ENCODE measurements around the gene KRTAP10-9.

The KRTAP10-9 gene

DNA sequence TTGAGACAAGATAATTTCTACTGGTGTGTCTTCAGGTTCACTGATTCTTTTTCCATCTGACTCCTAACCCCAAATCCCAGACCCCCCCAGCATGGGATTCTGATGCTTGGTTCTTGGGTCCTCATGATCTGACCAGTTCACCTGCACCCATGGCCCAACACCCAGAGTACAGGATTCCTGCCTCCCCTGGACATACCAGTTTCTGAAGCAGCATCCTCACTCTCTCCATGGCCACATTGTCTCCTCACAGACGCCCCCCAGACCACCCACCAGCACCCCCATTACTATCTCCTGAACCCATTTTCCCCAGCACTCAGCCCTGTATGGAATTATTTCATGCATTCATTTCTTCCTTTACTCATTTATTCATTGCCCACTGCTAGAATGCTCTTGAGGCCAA is 30.0 kb downstream of the KRTAP10-9 start:
- in situ Hi-C loops (cut with HindIII; ENCODE audit: low sequenced_read_pairs), result no loop called here

- in situ Hi-C loops (cut with HindIII; ENCODE audit: low sequenced_read_pairs), result no loop called here
Observed at GRCh38 chr21:44657635-44658540, 31.0 kb downstream of the KRTAP10-9 start, which contains the start of gene KRTAP12-3. Gene KRTAP12-3 (plus strand): TSS chr21:44657932. CDS start chr21:44657980, 48 bp downstream.

- in situ Hi-C loops (cut with HindIII; ENCODE audit: low sequenced_read_pairs), result no loop called here
Observed at GRCh38 chr21:44658541-44658910, 31.6 kb downstream of the KRTAP10-9 start.

- in situ Hi-C loops (cut with HindIII; ENCODE audit: low sequenced_read_pairs), result no loop called here
Observed at GRCh38 chr21:44658913-44659595, 32.2 kb downstream of the KRTAP10-9 start.

GRCh38 chr21:44661567-44661966 is 34.7 kb downstream of the KRTAP10-9 start:
- in situ Hi-C loops (cut with HindIII; ENCODE audit: low sequenced_read_pairs), result loop anchor here (5.0 kb wide), 1 partner anchor 76 kb away; no protein-coding TSS in a partner anchor

GRCh38 chr21:44664691-44665090 is 37.8 kb downstream of the KRTAP10-9 start:
- in situ Hi-C loops (cut with HindIII; ENCODE audit: low sequenced_read_pairs), result loop anchor here (5.0 kb wide), 1 partner anchor 73 kb away; no protein-coding TSS in a partner anchor

DNA sequence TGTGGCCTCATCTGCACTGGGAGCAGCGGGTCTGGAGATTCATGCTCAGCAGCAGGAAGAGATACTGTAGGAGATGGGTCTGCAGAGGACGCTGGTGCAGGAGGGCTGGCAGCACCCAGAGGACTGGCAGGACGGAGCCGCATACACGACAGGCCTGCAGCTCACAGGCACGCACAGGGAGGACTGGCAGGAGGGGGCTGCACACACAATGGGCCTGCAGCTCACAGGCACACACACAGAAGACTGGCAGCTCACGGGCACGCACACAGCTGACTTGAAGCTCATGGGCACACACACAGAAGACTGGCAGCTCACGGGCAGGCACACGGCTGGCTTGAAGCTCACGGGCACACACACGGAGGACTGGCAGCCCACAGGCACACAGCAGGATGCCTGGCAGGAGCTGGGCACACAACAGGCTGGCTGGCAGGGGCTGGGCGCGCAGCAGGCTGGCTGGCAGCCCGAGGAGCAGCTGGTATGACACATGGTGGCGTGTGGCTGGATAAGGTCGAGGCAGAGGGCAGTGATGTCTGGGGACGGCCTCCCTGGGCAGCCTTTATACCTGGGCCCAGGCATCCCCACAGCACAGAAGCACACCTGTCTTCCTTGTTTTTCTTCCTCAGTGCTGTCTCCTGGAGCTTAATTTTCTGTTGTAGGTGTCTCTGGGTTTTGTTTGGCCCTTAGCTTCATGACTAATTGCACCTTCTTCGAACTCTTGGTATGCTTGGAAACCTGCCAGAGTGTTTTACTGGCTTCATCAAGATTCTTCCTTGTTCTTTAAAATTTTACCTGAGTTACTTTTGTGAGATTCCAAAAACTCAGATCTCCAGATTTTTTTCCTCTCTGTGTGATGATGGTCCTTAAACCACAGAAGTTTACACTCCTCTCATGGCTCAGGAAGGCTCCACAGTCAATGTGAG is 39.8 kb downstream of the KRTAP10-9 start, which contains the start of gene KRTAP12-2:
KRTAP12-2 (minus strand) TSS at position 527 of the 920 bp plus-strand sequence; CDS start at position 486, 41 bp downstream.
- in situ Hi-C loops (cut with HindIII; ENCODE audit: low sequenced_read_pairs), result no loop called here

DNA sequence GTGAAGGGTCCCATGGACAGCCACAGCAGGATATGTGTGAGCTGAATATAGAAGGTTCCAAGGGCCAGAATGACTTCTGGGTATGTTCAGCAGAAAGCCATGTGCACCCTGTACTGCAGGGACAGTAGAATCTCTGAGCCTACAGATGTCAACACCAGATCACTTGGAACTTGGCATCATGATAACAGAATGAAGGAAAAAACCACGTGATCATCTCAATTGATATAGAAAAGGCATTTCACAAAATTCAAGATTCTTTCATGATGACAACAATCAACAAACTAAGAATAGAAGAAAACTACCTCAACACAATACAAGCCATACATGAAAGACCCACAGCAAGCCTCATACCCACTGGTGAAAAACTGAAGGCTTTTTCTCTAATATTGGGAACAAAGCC is 40.7 kb downstream of the KRTAP10-9 start:
- in situ Hi-C loops (cut with HindIII; ENCODE audit: low sequenced_read_pairs), result no loop called here

GRCh38 chr21:44670642-44671432 is 43.9 kb downstream of the KRTAP10-9 start:
- in situ Hi-C loops (cut with HindIII; ENCODE audit: low sequenced_read_pairs), result no loop called here

GRCh38 chr21:44671911-44672310 is 45.0 kb downstream of the KRTAP10-9 start:
- in situ Hi-C loops (cut with HindIII; ENCODE audit: low sequenced_read_pairs), result no loop called here

DNA sequence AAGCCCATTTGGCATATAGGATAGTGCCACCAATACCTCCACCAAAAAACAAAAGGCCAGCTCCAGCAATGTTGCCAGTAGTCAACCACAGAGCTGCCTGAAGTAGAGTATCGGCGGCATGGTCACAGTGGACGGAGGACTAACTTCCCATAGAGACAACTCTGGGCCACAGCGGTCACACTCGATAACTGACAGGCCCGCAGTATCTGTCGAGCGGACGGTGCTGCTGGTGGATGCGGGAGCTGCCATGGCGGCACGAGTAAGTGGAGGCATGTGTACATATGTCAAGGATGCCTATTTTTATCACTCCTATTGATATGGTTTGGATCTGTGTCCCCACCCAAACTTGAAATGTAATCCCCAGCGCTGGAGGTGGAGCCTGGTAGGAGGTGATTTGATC is 51.0 kb downstream of the KRTAP10-9 start:
- in situ Hi-C loops (cut with HindIII; ENCODE audit: low sequenced_read_pairs), result no loop called here

Data from endothelial cell of hepatic sinusoid (primary cell).